IMR-90 (cell line): ENCODE results near the gene NFATC3. TPM values are rescaled to one million over a fixed set of nuclear protein-coding genes. Genes with fewer than 3 reads are reported as not detected.
A peak's percentile ranks its signal among the peaks of the same experiment; 100 is the strongest.

Experiments used
- ATAC-seq: fragments of 200-7000 bp; cut with Tn5 transposase; 2 replicates; pipeline ENCODE4 v1.9.1; 2020; ENCODE audit warnings: low read depth, mild to moderate bottlenecking, moderate library complexity
- BruUV-seq: library from RNA; stranded (reverse); fragments of 400-500 nt; replicated peaks from 2 replicates; lab custom pipeline; 2021; lab: Mats Ljungman, UMichigan
- CTCF ChIA-PET: fragments of 300-600 bp; formaldehyde crosslinking; extraction: SDS; loops from one replicate; lab custom pipeline; 2021; ENCODE audit warnings: antibody characterized with exemption; lab: Yijun Ruan, JAX
- POLR2A ChIA-PET: fragments of 300-600 bp; sonication (Branson Sonifier 250); formaldehyde crosslinking; loops from one replicate; lab custom pipeline; 2022; ENCODE audit warnings: antibody characterized with exemption; ENCODE audit not compliant: unreplicated experiment; lab: Charles Lee
- DNase-seq: peaks from one replicate; pipeline ENCODE4 v3.0.0; 2013
- H2AFZ ChIP-seq: replicated peaks from 2 replicates; pipeline ENCODE3; 2013; ENCODE audit warnings: low read length, mild to moderate bottlenecking; ENCODE audit not compliant: poor library complexity
- H2AK5ac ChIP-seq: 2 replicates; pipeline ENCODE4 v1.6.1; 2013; ENCODE audit warnings: low read depth, low read length, inconsistent platforms
- H2AK9ac ChIP-seq: replicated peaks from 2 replicates; pipeline ENCODE3; 2013; ENCODE audit warnings: mild to moderate bottlenecking, low read depth, low read length, moderate library complexity; ENCODE audit not compliant: poor library complexity
- H2BK120ac ChIP-seq: 2 replicates; pipeline ENCODE4 v1.6.1; 2013; ENCODE audit warnings: low read depth, low read length, inconsistent platforms
- H2BK15ac ChIP-seq: 3 replicates; pipeline ENCODE4 v1.6.1; 2013; ENCODE audit warnings: low read depth, low read length, inconsistent platforms
- H2BK20ac ChIP-seq: 2 replicates; pipeline ENCODE4 v1.6.1; 2013; ENCODE audit warnings: low read depth, mild to moderate bottlenecking, inconsistent platforms, low read length, moderate library complexity
- H2BK5ac ChIP-seq: 2 replicates; pipeline ENCODE4 v1.6.1; 2013; ENCODE audit warnings: mild to moderate bottlenecking, low read depth, low read length, inconsistent platforms; ENCODE audit not compliant: poor library complexity, severe bottlenecking
- H3K14ac ChIP-seq: replicated peaks from 2 replicates; pipeline ENCODE4 v1.6.1; 2013; ENCODE audit warnings: low read depth, low read length, inconsistent platforms
- H3K18ac ChIP-seq: 2 replicates; pipeline ENCODE4 v1.6.1; 2013; ENCODE audit warnings: low read depth, low read length, control low read depth
- H3K23ac ChIP-seq: 2 replicates; pipeline ENCODE4 v1.6.1; 2013; ENCODE audit warnings: low read depth, low read length, inconsistent platforms
- H3K27ac ChIP-seq: 2 replicates; pipeline ENCODE4 v1.5.1; 2013; ENCODE audit warnings: mild to moderate bottlenecking, control low read depth, low read length; ENCODE audit not compliant: insufficient read depth
- H3K27me3 ChIP-seq: 2 replicates; pipeline ENCODE4 v1.6.1; 2013; ENCODE audit warnings: low read length; ENCODE audit not compliant: control insufficient read depth, insufficient read depth
- H3K36me3 ChIP-seq: 2 replicates; pipeline ENCODE4 v1.6.1; 2013; ENCODE audit warnings: low read length, mixed read lengths; ENCODE audit not compliant: control insufficient read depth, insufficient read depth
- H3K4ac ChIP-seq: 2 replicates; pipeline ENCODE4 v1.6.1; 2013; ENCODE audit warnings: low read depth, low read length, inconsistent platforms
- H3K4me1 ChIP-seq: 2 replicates; pipeline ENCODE4 v1.6.1; 2013; ENCODE audit warnings: low read length, mixed read lengths; ENCODE audit not compliant: control insufficient read depth, insufficient read depth
- H3K4me2 ChIP-seq: 2 replicates; pipeline ENCODE4 v1.6.1; 2013; ENCODE audit warnings: low read depth, mild to moderate bottlenecking, control low read depth, low read length, moderate library complexity
- H3K4me3 ChIP-seq: 2 replicates; pipeline ENCODE4 v1.5.1; 2013; ENCODE audit warnings: low read depth, mild to moderate bottlenecking, control low read depth, low read length, moderate library complexity; ENCODE audit not compliant: insufficient read depth
- H3K56ac ChIP-seq: 2 replicates; pipeline ENCODE4 v1.6.1; 2013; ENCODE audit warnings: low read length, inconsistent platforms; ENCODE audit not compliant: insufficient read depth; ENCODE audit errors: extremely low read depth
- H3K79me1 ChIP-seq, 2 experiments: 2 replicates each; pipeline ENCODE4 v1.6.1; 2013; ENCODE audit warnings: low read length in 2 of 2, inconsistent platforms in 1 of 2, low read depth in 1 of 2
- H3K9ac ChIP-seq: 2 replicates; pipeline ENCODE4 v1.6.1; 2013; ENCODE audit warnings: low read depth, low read length, control low read depth
- H3K9me1 ChIP-seq: 2 replicates; pipeline ENCODE4 v1.6.1; 2013; ENCODE audit warnings: low read length, inconsistent platforms; ENCODE audit not compliant: insufficient read depth
- H3K9me3 ChIP-seq: 2 replicates; pipeline ENCODE4 v1.6.1; 2013; ENCODE audit warnings: low read length; ENCODE audit not compliant: control insufficient read depth, insufficient read depth
- H4K20me1 ChIP-seq: 2 replicates; pipeline ENCODE4 v1.6.1; 2013; ENCODE audit warnings: low read length, inconsistent platforms; ENCODE audit not compliant: insufficient read depth
- H4K5ac ChIP-seq: 2 replicates; pipeline ENCODE4 v1.6.1; 2013; ENCODE audit warnings: mild to moderate bottlenecking, low read depth, low read length, control low read depth
- H4K8ac ChIP-seq, 2 experiments: 2 replicates each; pipeline ENCODE4 v1.6.1; 2013; ENCODE audit warnings: low read depth in 2 of 2, low read length in 2 of 2, control low read depth in 1 of 2, inconsistent platforms in 1 of 2
- H4K91ac ChIP-seq: 2 replicates; pipeline ENCODE4 v1.6.1; 2013; ENCODE audit warnings: low read depth, low read length, inconsistent platforms; ENCODE audit not compliant: insufficient read depth
- CEBPB ChIP-seq: IDR thresholded peaks from 2 replicates; pipeline ENCODE4 v1.6.1; 2012; ENCODE audit warnings: low read depth, low read length, improper control_type of control experiment
- CTCF ChIP-seq: conservative IDR thresholded peaks from 2 replicates; pipeline ENCODE4 v1.5.1; 2012; ENCODE audit warnings: mild to moderate bottlenecking, low read depth, low read length, improper control_type of control experiment
- ELK1 ChIP-seq: fragments of 150-350 bp; IDR thresholded peaks from 2 replicates; pipeline ENCODE4 v1.6.1; 2016; ENCODE audit warnings: low read depth, mild to moderate bottlenecking, low read length, moderate library complexity, borderline replicate concordance
- MXI1 ChIP-seq: IDR thresholded peaks from 2 replicates; pipeline ENCODE4 v1.6.1; 2012; ENCODE audit warnings: low read depth, mild to moderate bottlenecking, low read length, moderate library complexity, borderline replicate concordance
- POLR2A ChIP-seq: IDR thresholded peaks from 2 replicates; pipeline ENCODE4 v1.6.1; 2012; ENCODE audit warnings: mild to moderate bottlenecking, low read depth, low read length
- RAD21 ChIP-seq: IDR thresholded peaks from 2 replicates; pipeline ENCODE4 v1.6.1; 2012; ENCODE audit warnings: low read length, improper control_type of control experiment
- USF2 ChIP-seq: fragments of 150-350 bp; IDR thresholded peaks from 2 replicates; pipeline ENCODE4 v1.6.1; 2017; ENCODE audit warnings: mild to moderate bottlenecking, antibody characterized with exemption, low read length, low read depth
- WGBS, 2 experiments: methylation state at CpG; one replicate each; pipeline versions ENCODE4 v1.1.5 to v1.1.7; 2013; ENCODE audit warnings: missing lambda C conversion rate in 2 of 2; ENCODE audit not compliant: insufficient read length in 1 of 2; ENCODE audit errors: extremely low coverage in 2 of 2; 5-methylcytosine and 5-hydroxymethylcytosine counted together
- dilution Hi-C: fragments of 300-500 bp; cut with HindIII; formaldehyde crosslinking; loops from one replicate; pipeline ENCODE4 v1.14.3; 2018; ENCODE audit warnings: low sequenced_read_pairs; ENCODE audit not compliant: unreplicated experiment
- in situ Hi-C: fragments of 300-500 bp; cut with MboI; formaldehyde crosslinking; loops from 3 replicates; pipeline ENCODE4 v1.14.3; 2019; ENCODE audit warnings: low sequenced_read_pairs, inconsistent platforms, mixed read lengths
- intact Hi-C: fragments of 100-400 bp; cut with micrococcal nuclease; formaldehyde crosslinking; loops from 2 replicates; pipeline ENCODE4 v1.10.0; 2022
- polyA plus RNA-seq, 3 experiments: library from polyadenylated mRNA; depleted of rRNA; stranded (reverse); fragments of >200 nt; gene quantifications; 2 replicates each; pipeline ENCODE4 v1.2.3, GENCODE V29; 2012; ENCODE audit warnings: low replicate concordance in 1 of 3
- total RNA-seq: library from RNA; depleted of rRNA; stranded (reverse); fragments of >200 nt; gene quantifications from 2 replicates; pipeline ENCODE4 v1.2.3, GENCODE V29; 2012

The NFATC3 gene
- total and polyA plus RNA-seq, 2 of the 4 experiments (the other 2 are of a cell fraction): 6.3 to 21.5 TPM

- BruUV-seq: no TSS peak
- no peaks in the 10 kb centered on the region for H4K20me1 ChIP-seq
- H3K14ac ChIP-seq: no peak overlapping the region
- TF ChIP-seq CTCF (no peak), USF2 (no peak), CEBPB (no peak), ELK1 (no peak), MXI1 (no peak), POLR2A (no peak), RAD21 (no peak)
- peaks cover 12% of the 10 kb centered on the region for H3K36me3 ChIP-seq
- H3K4me2 ChIP-seq: no peak overlapping the region
- H3K9me3 ChIP-seq: no peaks in the 10 kb centered on the region
- H2AFZ ChIP-seq: no peak overlapping the region
- ChIA-PET CTCF (interaction anchor here (1.3 kb wide), 1 partner anchor 14 kb away, joined by 4 read pairs; no protein-coding TSS in a partner anchor), POLR2A (no interaction called here)
- H2BK15ac ChIP-seq: no peak overlapping the region
- H4K91ac ChIP-seq: no peak overlapping the region
- no peak overlapping the region for H3K23ac ChIP-seq
- dilution Hi-C loops: no loop called here
- H2BK120ac ChIP-seq: no peak overlapping the region
- H2BK5ac ChIP-seq: no peak overlapping the region
- H2AK5ac ChIP-seq: peak overlapping the region; percentile 33; the same call in 1 of the 2 replicates
- 100% methylated on average over 1 of the region's 4 CpGs; no CpG with 5 or more reads in 1 of the 2 experiments for WGBS, 2 experiments
- no peaks in the 10 kb centered on the region for H3K27me3 ChIP-seq
- no peak overlapping the region for H3K18ac ChIP-seq
- H4K5ac ChIP-seq: no peak overlapping the region
- no peak overlapping the region for H3K9ac ChIP-seq
- in situ Hi-C loops: no loop called here
- H3K27ac ChIP-seq: no peak overlapping the region
- no peak overlapping the region for H2BK20ac ChIP-seq
- peaks cover 27% of the 10 kb centered on the region for H3K9me1 ChIP-seq
- DNase-seq (no peak), ATAC-seq (no peak)
- H3K56ac ChIP-seq: no peak overlapping the region
- H3K4me1 ChIP-seq: peaks cover 14% of the 10 kb centered on the region
- H2AK9ac ChIP-seq: no peak overlapping the region
- H3K4ac ChIP-seq: no peak overlapping the region
- peaks cover 30 to 51% of the 10 kb centered on the region in 2 experiments for H3K79me1 ChIP-seq
- intact Hi-C loops: no loop called here
- no peak overlapping the region for H3K4me3 ChIP-seq
- H4K8ac ChIP-seq: no peak overlapping the region
These were observed 162.8 kb downstream of the NFATC3 start for GRCh38 chr16:68247932-68248331.
